CD14-positive monocyte (primary cell): Measurements from ENCODE around the gene MICU1. TPM values are rescaled to one million over a fixed set of nuclear protein-coding genes. Genes with fewer than 3 reads are reported as not detected.
A peak's percentile ranks its signal among the peaks of the same experiment; 100 is the strongest.

Experiments used
- DNase-seq, 3 donors: peaks; one replicate each; pipeline ENCODE4 v3.0.0-alpha.2; 2011 to 2022
- H2AFZ ChIP-seq: 2 replicates; pipeline ENCODE4 v1.6.0; 2012; ENCODE audit warnings: mild to moderate bottlenecking, low read depth, low read length, inconsistent platforms; ENCODE audit not compliant: insufficient read depth, poor library complexity, severe bottlenecking
- H3K27ac ChIP-seq, 2 donors: 1 replicate in 1 of 2; 2 replicates in 1 of 2; pipeline ENCODE4 v1.5.1; 2012 to 2013; ENCODE audit warnings: low read length in 2 of 2, control low read depth in 1 of 2, inconsistent platforms in 1 of 2, low read depth in 1 of 2, mild to moderate bottlenecking in 1 of 2
- H3K27me3 ChIP-seq, 2 donors: one replicate each; pipeline versions ENCODE4 v1.6.0 to v1.6.1; 2011 to 2013; ENCODE audit warnings: low read length in 2 of 2; ENCODE audit not compliant: control insufficient read depth in 2 of 2, insufficient read depth in 2 of 2
- H3K36me3 ChIP-seq, 2 donors: replicated peaks in 1 of 2; 1 replicate in 1 of 2; 2 replicates in 1 of 2; pipeline versions ENCODE4 v1.5.1 to v1.6.1; 2012 to 2013; ENCODE audit warnings: low read length in 2 of 2, control low read depth in 1 of 2, inconsistent platforms in 1 of 2, mild to moderate bottlenecking in 1 of 2; ENCODE audit not compliant: insufficient read depth in 2 of 2, control insufficient read depth in 1 of 2
- H3K4me1 ChIP-seq, 2 donors: 1 replicate in 1 of 2; 2 replicates in 1 of 2; pipeline versions ENCODE4 v1.5.1 to v1.6.1; 2012 to 2013; ENCODE audit warnings: low read length in 2 of 2, control low read depth in 1 of 2, inconsistent platforms in 1 of 2, mild to moderate bottlenecking in 1 of 2, moderate library complexity in 1 of 2; ENCODE audit not compliant: insufficient read depth in 2 of 2, control insufficient read depth in 1 of 2
- H3K4me2 ChIP-seq: replicated peaks from 2 replicates; pipeline ENCODE3; 2012; ENCODE audit warnings: low read length, moderate library complexity, mild to moderate bottlenecking; ENCODE audit not compliant: poor library complexity, severe bottlenecking; ENCODE audit errors: extremely low read depth
- H3K4me3 ChIP-seq, 3 experiments: fragments of 200-600 bp in 1 of 3; sonication (generic) in 1 of 3; replicated peaks in 1 of 3; 1 replicate in 2 of 3; 2 replicates in 1 of 3; pipeline ENCODE4 v1.5.1; 2011 to 2013; ENCODE audit warnings: low read length in 3 of 3, mild to moderate bottlenecking in 3 of 3, control low read depth in 2 of 3, low read depth in 2 of 3, inconsistent platforms in 1 of 3, moderate library complexity in 1 of 3
- H3K79me2 ChIP-seq: 2 replicates; pipeline ENCODE4 v1.6.0; 2012; ENCODE audit warnings: mild to moderate bottlenecking, control low read depth, inconsistent platforms, low read length, moderate library complexity; ENCODE audit not compliant: insufficient read depth
- H3K9ac ChIP-seq: 2 replicates; pipeline ENCODE4 v1.6.0; 2017; ENCODE audit warnings: low read length, mild to moderate bottlenecking; ENCODE audit not compliant: insufficient read depth, poor library complexity, severe bottlenecking
- H3K9me3 ChIP-seq, 2 donors: replicated peaks in 1 of 2; 1 replicate in 1 of 2; 2 replicates in 1 of 2; pipeline versions ENCODE4 v1.5.1 to v1.6.1; 2012 to 2013; ENCODE audit warnings: low read length in 2 of 2, control low read depth in 1 of 2; ENCODE audit not compliant: control insufficient read depth in 1 of 2, insufficient read depth in 1 of 2
- H4K20me1 ChIP-seq: 2 replicates; pipeline ENCODE4 v1.6.0; 2012; ENCODE audit warnings: mild to moderate bottlenecking, low read length, control low read depth, moderate library complexity; ENCODE audit not compliant: insufficient read depth
- H3K27ac Mint-ChIP-seq, 7 donors: one replicate each; pipeline ENCODE4 v1.8.0; 2020; ENCODE audit warnings: mild to moderate bottlenecking in 7 of 7, mixed read lengths in 7 of 7, moderate library complexity in 6 of 7, inconsistent platforms in 2 of 7
- H3K27me3 Mint-ChIP-seq, 3 donors: one replicate each; pipeline ENCODE4 v1.8.0; 2021 to 2022; ENCODE audit warnings: low read depth in 3 of 3, mild to moderate bottlenecking in 3 of 3, mixed read lengths in 3 of 3, moderate library complexity in 3 of 3, inconsistent platforms in 1 of 3
- H3K36me3 Mint-ChIP-seq, 2 donors: one replicate each; pipeline ENCODE4 v1.8.0; 2020; ENCODE audit warnings: mixed read lengths in 2 of 2, inconsistent platforms in 1 of 2, mild to moderate bottlenecking in 1 of 2
- H3K4me1 Mint-ChIP-seq: one replicate; pipeline ENCODE4 v1.8.0; 2020; ENCODE audit warnings: mild to moderate bottlenecking, mixed read lengths
- H3K4me3 Mint-ChIP-seq, 2 donors: one replicate each; pipeline ENCODE4 v1.8.0; 2020; ENCODE audit warnings: mild to moderate bottlenecking in 2 of 2, mixed read lengths in 2 of 2, moderate library complexity in 1 of 2
- H3K9me3 Mint-ChIP-seq, 7 donors: one replicate each; pipeline ENCODE4 v1.8.0; 2020 to 2022; ENCODE audit warnings: mixed read lengths in 7 of 7, mild to moderate bottlenecking in 6 of 7, moderate library complexity in 6 of 7, inconsistent platforms in 2 of 7
- WGBS: methylation state at CpG from one replicate; pipeline ENCODE4 v1.1.5; 2013; ENCODE audit warnings: missing lambda C conversion rate; ENCODE audit not compliant: insufficient coverage; 5-methylcytosine and 5-hydroxymethylcytosine counted together
- intact Hi-C, 2 donors: fragments of 100-400 bp; cut with micrococcal nuclease; formaldehyde crosslinking; loops; one replicate each; pipeline versions ENCODE4 v1.15.0 to v1.15.1; 2023
- polyA plus RNA-seq, 3 donors: library from polyadenylated mRNA; depleted of rRNA in 1 of 3; unstranded in 2 of 3; stranded (reverse) in 1 of 3; fragments of 300-500 nt in 2 of 3; fragments of >200 nt in 1 of 3; fragmentation: Illumina TruSeq in 2 of 3; gene quantifications; 1 replicate in 2 of 3; 2 replicates in 1 of 3; pipeline ENCODE4 v1.2.3, GENCODE V29; 2012 to 2021
- TF ChIP-seq, protein P1 (sequence below): fragments of 200-600 bp; IDR thresholded peaks from one replicate; pipeline ENCODE4 v1.8.0; 2022; ENCODE audit warnings: antibody characterized with exemption, mild to moderate bottlenecking

The MICU1 gene
- polyA plus RNA-seq, 3 donors = 51.1 to 76.4 (median 51.7) TPM

DNA sequence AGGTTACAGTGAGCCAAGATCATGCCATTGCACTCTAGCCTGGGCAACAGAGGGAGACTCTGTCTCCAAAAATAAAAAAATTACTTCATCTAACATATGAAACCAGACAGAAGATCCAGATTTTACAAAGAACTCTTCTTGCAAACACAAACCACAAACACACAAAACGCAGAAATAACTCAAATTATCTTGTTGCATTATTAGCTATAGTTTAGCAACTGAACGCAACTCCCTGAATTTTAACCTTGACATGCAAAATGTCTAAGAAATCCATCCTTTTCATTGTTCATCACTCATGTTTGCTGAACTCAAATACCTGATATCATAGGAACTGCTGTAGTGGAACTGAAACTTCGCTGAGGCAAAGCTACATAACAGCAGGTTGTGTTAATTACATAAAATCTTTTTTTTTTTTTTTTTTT is 64.1 kb downstream of the MICU1 start:
- no peak overlapping the region for H3K4me3 Mint-ChIP-seq
- Histone ChIP-seq H2AFZ (no peak overlapping the region), H3K4me3 (peak overlapping the region in 1 of 3 experiments; percentile 10), H3K9me3 (no peaks in the 10 kb centered on the region), H3K4me2 (no peak overlapping the region), H3K36me3 (peaks cover 20 to 58% of the 10 kb centered on the region in 2 donors), H3K4me1 (peaks cover 38 to 39% of the 10 kb centered on the region in 2 donors), H4K20me1 (no peaks in the 10 kb centered on the region), H3K27me3 (no peaks in the 10 kb centered on the region), H3K9ac (no peak overlapping the region), H3K27ac (peak overlapping the region; percentile 62 to 74), H3K79me2 (peaks cover 11% of the 10 kb centered on the region)
- peak in 1 of 3 donors; percentile 15 for DNase-seq
- WGBS = 0% methylated on average over 2 of the region's 3 CpGs
- peaks cover 52 to 70% of the 10 kb centered on the region in 2 donors for H3K36me3 Mint-ChIP-seq
- H3K27ac Mint-ChIP-seq = peak overlapping the region; percentile 31 to 90 (median 73)
- peaks cover 0 to 2% (median 2%) of the 10 kb centered on the region in 3 donors for H3K27me3 Mint-ChIP-seq
- H3K4me1 Mint-ChIP-seq = peaks cover 46% of the 10 kb centered on the region
- H3K9me3 Mint-ChIP-seq = peaks cover 0 to 3% (median 0%) of the 10 kb centered on the region in 7 donors
- TF ChIP-seq, protein P1, sequence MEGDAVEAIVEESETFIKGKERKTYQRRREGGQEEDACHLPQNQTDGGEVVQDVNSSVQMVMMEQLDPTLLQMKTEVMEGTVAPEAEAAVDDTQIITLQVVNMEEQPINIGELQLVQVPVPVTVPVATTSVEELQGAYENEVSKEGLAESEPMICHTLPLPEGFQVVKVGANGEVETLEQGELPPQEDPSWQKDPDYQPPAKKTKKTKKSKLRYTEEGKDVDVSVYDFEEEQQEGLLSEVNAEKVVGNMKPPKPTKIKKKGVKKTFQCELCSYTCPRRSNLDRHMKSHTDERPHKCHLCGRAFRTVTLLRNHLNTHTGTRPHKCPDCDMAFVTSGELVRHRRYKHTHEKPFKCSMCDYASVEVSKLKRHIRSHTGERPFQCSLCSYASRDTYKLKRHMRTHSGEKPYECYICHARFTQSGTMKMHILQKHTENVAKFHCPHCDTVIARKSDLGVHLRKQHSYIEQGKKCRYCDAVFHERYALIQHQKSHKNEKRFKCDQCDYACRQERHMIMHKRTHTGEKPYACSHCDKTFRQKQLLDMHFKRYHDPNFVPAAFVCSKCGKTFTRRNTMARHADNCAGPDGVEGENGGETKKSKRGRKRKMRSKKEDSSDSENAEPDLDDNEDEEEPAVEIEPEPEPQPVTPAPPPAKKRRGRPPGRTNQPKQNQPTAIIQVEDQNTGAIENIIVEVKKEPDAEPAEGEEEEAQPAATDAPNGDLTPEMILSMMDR = no peak
- intact Hi-C loops = loop anchor here in 1 of 2 donors (10.0 kb wide), 2 partner anchors 47 to 197 kb away; no protein-coding TSS in a partner anchor

DNA sequence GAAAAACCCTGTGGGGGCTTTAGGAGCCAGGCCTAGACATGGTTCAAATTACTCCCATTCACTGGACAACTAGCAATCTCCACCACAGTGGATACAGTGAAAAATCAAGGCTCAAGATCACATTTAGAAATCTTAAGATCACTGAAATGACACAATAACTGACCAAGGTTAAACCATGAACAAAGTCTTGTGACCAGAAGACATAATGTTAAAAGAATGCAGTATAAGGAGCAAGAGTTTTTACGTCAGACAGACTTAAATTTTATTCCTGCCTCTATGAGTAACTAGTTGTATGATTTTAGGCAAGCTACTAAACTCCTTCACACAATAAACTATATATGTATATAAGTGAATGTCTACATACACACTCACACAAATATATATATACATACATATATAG is 68.5 kb downstream of the MICU1 start:
- Mint-ChIP-seq H3K27me3 (peaks cover 0 to 2% (median 2%) of the 10 kb centered on the region in 3 donors), H3K9me3 (peaks cover 0 to 3% (median 0%) of the 10 kb centered on the region in 7 donors), H3K4me1 (peaks cover 42% of the 10 kb centered on the region), H3K36me3 (peaks cover 43 to 56% of the 10 kb centered on the region in 2 donors), H3K4me3 (no peak overlapping the region), H3K27ac (no peak overlapping the region)
- Histone ChIP-seq H3K27me3 (no peaks in the 10 kb centered on the region), H3K9ac (no peak overlapping the region), H2AFZ (no peak overlapping the region), H3K27ac (no peak overlapping the region), H3K36me3 (peaks cover 13 to 48% of the 10 kb centered on the region in 2 donors), H3K4me1 (peaks cover 25 to 29% of the 10 kb centered on the region in 2 donors), H4K20me1 (no peaks in the 10 kb centered on the region), H3K9me3 (no peaks in the 10 kb centered on the region), H3K4me3 (no peak overlapping the region), H3K79me2 (no peaks in the 10 kb centered on the region), H3K4me2 (no peak overlapping the region)
- intact Hi-C loops = loop anchor here in 1 of 2 donors (10.0 kb wide), 1 partner anchor 173 kb away; no protein-coding TSS in a partner anchor
- TF ChIP-seq, protein P1 = no peak
- WGBS = no CpG with 5 or more reads among the region's 1 CpG
- DNase-seq = no peak
